PC-9 (cell line): ENCODE data around the gene ATP11A. TPM values are rescaled to one million over a fixed set of nuclear protein-coding genes. Genes with fewer than 3 reads are reported as not detected.

ENCODE experiments used
- BruUV-seq: library from RNA; stranded (reverse); fragments of 400-500 nt; replicated peaks from 2 replicates; lab custom pipeline; 2021; lab: Mats Ljungman, UMichigan
- CTCF ChIA-PET: fragments of 300-600 bp; sonication (Branson Sonifier 250); formaldehyde crosslinking; loops from one replicate; lab custom pipeline; 2022; ENCODE audit warnings: antibody characterized with exemption; lab: Charles Lee
- POLR2A ChIA-PET: fragments of 300-600 bp; sonication (Branson Sonifier 250); formaldehyde crosslinking; loops from one replicate; lab custom pipeline; 2022; ENCODE audit warnings: antibody characterized with exemption; ENCODE audit not compliant: unreplicated experiment; lab: Charles Lee
- DNase-seq, 2 experiments: peaks; one replicate each; pipeline versions ENCODE4 v3.0.0 to v3.0.0-alpha.2; 2015 to 2022; ENCODE audit warnings: mixed read lengths in 1 of 2
- H2AFZ ChIP-seq: fragments of 200-600 bp; sonication (generic); 2 replicates; pipeline ENCODE4 v1.8.1; 2017; ENCODE audit warnings: antibody characterized with exemption
- H3F3A ChIP-seq: fragments of 200-600 bp; sonication (generic); 2 replicates; pipeline ENCODE4 v1.8.1; 2017; ENCODE audit warnings: antibody characterized with exemption, mild to moderate bottlenecking, low read depth; ENCODE audit not compliant: insufficient read depth
- H3K27ac ChIP-seq: fragments of 200-600 bp; sonication (generic); 2 replicates; pipeline ENCODE4 v1.6.1; 2016; ENCODE audit warnings: mixed run types
- H3K27me3 ChIP-seq: fragments of 200-600 bp; sonication (generic); 2 replicates; pipeline ENCODE4 v1.6.1; 2016; ENCODE audit warnings: low read depth, mixed run types; ENCODE audit not compliant: insufficient read depth
- H3K36me3 ChIP-seq: fragments of 200-600 bp; sonication (generic); 2 replicates; pipeline ENCODE4 v1.6.1; 2016; ENCODE audit warnings: low read depth, mixed run types
- H3K4me1 ChIP-seq: fragments of 200-600 bp; sonication (generic); replicated peaks from 2 replicates; pipeline ENCODE4 v1.6.1; 2016; ENCODE audit warnings: mixed run types; ENCODE audit not compliant: insufficient read depth
- H3K4me2 ChIP-seq: fragments of 200-600 bp; sonication (generic); 2 replicates; pipeline ENCODE4 v1.6.1; 2017; ENCODE audit warnings: mixed run types
- H3K4me3 ChIP-seq: fragments of 200-600 bp; sonication (generic); 2 replicates; pipeline ENCODE4 v1.6.1; 2016; ENCODE audit warnings: mixed run types
- H3K79me2 ChIP-seq: fragments of 200-600 bp; sonication (generic); 2 replicates; pipeline ENCODE4 v1.6.1; 2017; ENCODE audit warnings: low read depth, mixed run types
- H3K9me2 ChIP-seq: fragments of 200-600 bp; sonication (generic); 2 replicates; pipeline ENCODE4 v1.8.1; 2017; ENCODE audit warnings: mild to moderate bottlenecking; ENCODE audit not compliant: insufficient read depth
- H3K9me3 ChIP-seq: fragments of 200-600 bp; sonication (generic); 2 replicates; pipeline ENCODE4 v1.8.1; 2016; ENCODE audit warnings: low read depth; ENCODE audit not compliant: insufficient read depth
- H4K20me1 ChIP-seq: fragments of 200-600 bp; sonication (generic); 2 replicates; pipeline ENCODE4 v1.8.1; 2017; ENCODE audit not compliant: insufficient read depth
- EZH2 ChIP-seq: fragments of 200-600 bp; sonication (generic); IDR thresholded peaks from 2 replicates; pipeline ENCODE4 v1.8.0; 2017; ENCODE audit warnings: antibody characterized with exemption, low read depth
- intact Hi-C: fragments of 100-400 bp; cut with micrococcal nuclease; formaldehyde crosslinking; loops from one replicate; pipeline ENCODE4 v1.10.0; 2022; ENCODE audit not compliant: unreplicated experiment
- total RNA-seq: library from RNA; stranded (reverse); gene quantifications from 2 replicates; pipeline ENCODE4 v1.2.3, GENCODE V29; 2021
- TF ChIP-seq, protein P1 (sequence below): fragments of 200-600 bp; sonication (generic); conservative IDR thresholded peaks from 2 replicates; pipeline ENCODE4 v1.6.1; 2017; ENCODE audit warnings: mixed run types, antibody characterized with exemption, mild to moderate bottlenecking, moderate library complexity

Gene ATP11A
- total RNA-seq, 1 experiment from 2014 or later, result 92.2 TPM

DNA sequence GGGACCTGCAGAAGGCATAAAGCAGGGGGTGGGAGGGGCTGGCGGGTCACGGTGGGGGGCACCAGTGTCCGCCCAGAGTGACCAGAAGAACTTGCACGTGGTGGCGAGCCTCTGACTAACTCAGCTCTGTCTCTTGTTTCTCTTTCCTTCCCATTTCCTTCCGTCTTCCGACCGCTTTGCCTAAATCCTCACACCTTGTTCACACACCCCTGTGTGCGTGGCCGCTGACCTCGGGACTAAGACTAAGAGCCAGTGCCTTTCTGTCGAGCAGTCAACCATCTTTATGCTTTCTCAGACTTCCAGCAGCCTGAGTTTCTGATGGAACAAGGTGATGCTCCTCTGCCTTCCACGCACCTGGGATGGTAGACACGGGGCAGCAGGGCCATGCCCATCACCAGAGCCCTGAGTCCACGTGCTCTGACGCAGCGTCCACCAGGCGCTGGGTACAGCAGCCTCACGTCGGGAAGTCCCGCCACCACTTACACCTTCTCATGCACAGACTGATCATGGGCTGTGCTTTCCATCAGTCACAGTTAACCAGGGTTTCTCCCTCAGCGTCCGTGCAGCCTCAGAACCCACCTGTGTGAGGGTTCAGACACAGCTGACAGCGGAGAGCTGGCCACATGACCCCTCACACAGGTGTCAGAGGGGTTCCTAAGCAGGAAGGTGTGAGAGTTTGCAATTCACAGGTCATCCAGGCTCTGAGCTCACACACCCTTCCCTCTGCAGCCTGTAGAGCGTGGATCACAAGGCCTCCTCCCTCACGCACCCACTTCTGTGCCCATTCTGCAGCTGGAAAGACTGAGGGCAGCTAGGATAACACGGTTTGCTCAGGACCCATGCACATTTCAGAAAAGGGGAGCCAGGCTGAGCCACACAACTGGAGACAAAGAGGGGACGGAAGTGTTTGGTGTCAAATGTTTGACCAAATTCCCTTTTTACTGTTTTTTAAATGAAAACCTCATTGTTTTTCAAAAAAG lies 188.4 kb downstream of the ATP11A start:
- peaks cover 15% of the 10 kb centered on the region; the same call in 1 of the 2 replicates for H3F3A ChIP-seq

GRCh38 chr13:112879283-112879833 lies 189.5 kb downstream of the ATP11A start:
- intact Hi-C loops, result no loop called here
- BruUV-seq, result no TSS peak
- Histone ChIP-seq H3K4me2 (no peak overlapping the region), H3K4me1 (no peaks in the 10 kb centered on the region), H3K27ac (no peak overlapping the region), H3K36me3 (peaks cover 10% of the 10 kb centered on the region; the same call in 1 of the 2 replicates), H3K9me2 (no peaks in the 10 kb centered on the region), H3K79me2 (no peaks in the 10 kb centered on the region), H2AFZ (no peak overlapping the region), H3K4me3 (no peak overlapping the region), H3K9me3 (no peaks in the 10 kb centered on the region), H3F3A (0 out of 2 replicates have a peak, but pooled peaks cover 16% of the 10 kb centered on the region), H3K27me3 (no peaks in the 10 kb centered on the region), H4K20me1 (0 out of 2 replicates have a peak, but pooled peaks cover under 1% of the 10 kb centered on the region)
- CTCF ChIA-PET, result no interaction called here
- no peak for TF ChIP-seq EZH2
- TF ChIP-seq, protein P1, sequence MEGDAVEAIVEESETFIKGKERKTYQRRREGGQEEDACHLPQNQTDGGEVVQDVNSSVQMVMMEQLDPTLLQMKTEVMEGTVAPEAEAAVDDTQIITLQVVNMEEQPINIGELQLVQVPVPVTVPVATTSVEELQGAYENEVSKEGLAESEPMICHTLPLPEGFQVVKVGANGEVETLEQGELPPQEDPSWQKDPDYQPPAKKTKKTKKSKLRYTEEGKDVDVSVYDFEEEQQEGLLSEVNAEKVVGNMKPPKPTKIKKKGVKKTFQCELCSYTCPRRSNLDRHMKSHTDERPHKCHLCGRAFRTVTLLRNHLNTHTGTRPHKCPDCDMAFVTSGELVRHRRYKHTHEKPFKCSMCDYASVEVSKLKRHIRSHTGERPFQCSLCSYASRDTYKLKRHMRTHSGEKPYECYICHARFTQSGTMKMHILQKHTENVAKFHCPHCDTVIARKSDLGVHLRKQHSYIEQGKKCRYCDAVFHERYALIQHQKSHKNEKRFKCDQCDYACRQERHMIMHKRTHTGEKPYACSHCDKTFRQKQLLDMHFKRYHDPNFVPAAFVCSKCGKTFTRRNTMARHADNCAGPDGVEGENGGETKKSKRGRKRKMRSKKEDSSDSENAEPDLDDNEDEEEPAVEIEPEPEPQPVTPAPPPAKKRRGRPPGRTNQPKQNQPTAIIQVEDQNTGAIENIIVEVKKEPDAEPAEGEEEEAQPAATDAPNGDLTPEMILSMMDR, result no peak
- POLR2A ChIA-PET, result no interaction called here
- no peak for DNase-seq

More for the DNA sequence above, 188.4 kb downstream of the ATP11A start:
- Histone ChIP-seq H2AFZ (no peak overlapping the region), H3K27ac (no peak overlapping the region), H4K20me1 (peaks cover 5% of the 10 kb centered on the region; the same call in 1 of the 2 replicates), H3K79me2 (no peaks in the 10 kb centered on the region), H3K9me3 (no peaks in the 10 kb centered on the region), H3K4me1 (no peaks in the 10 kb centered on the region), H3K4me3 (no peak overlapping the region), H3K27me3 (no peaks in the 10 kb centered on the region), H3K4me2 (no peak overlapping the region), H3K9me2 (no peaks in the 10 kb centered on the region), H3K36me3 (peaks cover 17% of the 10 kb centered on the region; the same call in 1 of the 2 replicates)
- ChIA-PET CTCF (no interaction called here), POLR2A (no interaction called here)
- intact Hi-C loops, result no loop called here
- no TSS peak for BruUV-seq
- no peak for DNase-seq
- TF ChIP-seq EZH2, result no peak
- TF ChIP-seq, protein P1, result no peak

- POLR2A ChIA-PET, result no interaction called here
- intact Hi-C loops, result no loop called here
- Histone ChIP-seq H3K79me2 (no peaks in the 10 kb centered on the region), H3K4me3 (no peak overlapping the region), H3K4me1 (no peaks in the 10 kb centered on the region), H3K36me3 (peaks cover 10% of the 10 kb centered on the region; the same call in 1 of the 2 replicates), H3K9me2 (no peaks in the 10 kb centered on the region), H3F3A (peaks cover 21% of the 10 kb centered on the region; the same call in 1 of the 2 replicates), H3K9me3 (no peaks in the 10 kb centered on the region), H3K4me2 (no peak overlapping the region), H3K27ac (no peak overlapping the region), H3K27me3 (no peaks in the 10 kb centered on the region), H4K20me1 (no peaks in the 10 kb centered on the region), H2AFZ (no peak overlapping the region)
- no peak for TF ChIP-seq EZH2
- TF ChIP-seq, protein P1, result no peak
- CTCF ChIA-PET, result no interaction called here
- BruUV-seq, result no TSS peak
- no peak for DNase-seq
These were observed 190.4 kb downstream of the ATP11A start for GRCh38 chr13:112880221-112880641.
